Stimulated activated CD8-positive, alpha-beta memory T cell treated with anti-CD3 and anti-CD28 coated beads, Interleukin-7, amount 100 ng/mL, for 4 hours (primary cell): ENCODE results near the gene TRMT61B.

ENCODE experiments used
- DNase-seq, 2 donors: peaks; one replicate each; pipeline ENCODE4 v3.0.0-alpha.2; 2020; ENCODE audit warnings: low read depth in 2 of 2

The TRMT61B gene

DNA sequence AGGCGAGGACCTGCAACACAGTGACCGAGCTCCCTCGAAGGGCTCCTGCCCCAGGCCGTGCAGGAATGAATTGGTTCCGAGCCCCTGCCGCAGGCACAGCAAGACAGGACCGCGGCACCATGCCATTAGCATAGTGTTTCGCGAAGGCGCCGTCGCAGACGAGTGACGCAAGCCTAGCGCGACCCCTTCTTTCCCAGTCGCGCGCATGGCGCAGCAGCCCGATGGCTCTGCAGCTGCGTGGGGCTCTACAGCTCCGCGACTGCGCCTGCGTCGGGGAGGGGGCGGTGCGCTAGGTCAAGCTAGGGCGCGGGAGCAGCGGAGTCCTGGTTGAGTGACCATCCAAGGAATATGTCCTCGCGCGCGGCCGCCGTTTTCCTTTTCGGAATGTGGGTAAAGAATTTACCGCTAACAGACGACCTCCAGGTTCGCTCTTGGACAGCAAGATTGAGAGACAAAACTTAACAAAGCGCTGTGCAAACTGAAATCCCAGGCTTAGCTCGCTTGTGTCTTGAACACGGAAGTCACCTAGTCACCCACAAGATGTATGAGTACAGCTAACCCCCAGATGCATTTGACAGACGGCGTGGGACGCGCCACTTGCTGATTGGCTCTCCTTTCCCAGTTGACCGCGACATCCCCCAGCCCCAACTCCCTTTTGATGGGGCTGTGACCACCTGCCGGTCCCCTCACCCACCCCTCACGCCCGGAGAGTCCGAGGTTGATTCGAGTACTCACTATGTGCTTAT, at the start of gene TRMT61B:
Gene TRMT61B, minus strand, starts transcription at position 164 of the 746 bp plus-strand sequence. Its CDS starts 32 bp downstream, at position 132.
- DNase-seq: peak; percentile 94 to 97

DNA sequence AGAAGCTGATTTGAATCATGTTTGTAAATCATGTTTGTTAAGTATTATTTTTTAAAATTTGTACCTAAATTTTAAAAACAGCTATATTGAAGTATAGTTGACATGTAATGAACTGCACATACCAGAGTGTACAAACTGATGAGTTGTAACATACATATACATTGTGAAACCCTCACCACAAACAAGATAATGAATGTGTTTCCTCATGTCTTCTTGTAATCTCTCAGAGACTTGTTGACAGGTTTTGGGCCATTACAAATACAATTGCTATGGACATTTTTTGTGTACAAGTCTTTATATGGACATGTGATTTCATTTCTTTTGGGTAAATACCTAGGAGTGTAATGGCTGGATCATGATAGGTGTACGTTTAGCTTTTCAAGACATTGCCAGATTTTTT, 45.8 kb upstream of the TRMT61B start:
- no peak for DNase-seq

DNA sequence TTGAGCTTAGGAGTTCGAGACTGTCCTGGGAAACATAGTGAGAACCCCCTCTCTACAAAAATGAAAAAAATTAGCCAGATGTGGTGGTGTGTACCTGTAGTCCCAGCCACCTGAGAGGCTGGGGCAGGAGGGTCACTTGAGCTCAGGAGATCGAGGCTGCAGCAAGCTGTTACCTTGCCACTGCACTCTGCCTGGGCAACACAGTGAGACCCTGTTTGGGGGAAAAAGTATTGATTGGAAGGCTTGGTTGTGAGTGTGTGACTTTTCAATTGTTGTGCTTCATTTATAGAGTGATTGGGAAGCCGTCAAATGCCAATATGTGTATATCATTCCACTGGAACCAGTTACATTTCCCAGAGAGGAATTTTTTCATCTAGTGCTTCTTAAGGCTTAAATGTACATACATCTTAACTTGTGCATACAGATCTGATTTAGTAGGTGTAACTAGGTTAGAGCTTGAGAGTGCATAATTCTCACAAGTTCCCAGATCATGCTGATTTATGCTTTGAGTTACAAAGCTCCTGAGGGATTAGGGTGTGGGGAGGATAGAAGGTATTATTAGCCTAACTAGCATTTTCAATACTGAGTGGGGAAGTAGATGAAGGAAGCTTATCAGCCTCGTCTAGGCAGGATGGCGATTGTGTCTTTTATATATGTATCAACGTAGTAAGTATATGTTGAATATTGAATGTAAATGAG, 39.7 kb upstream of the TRMT61B start:
- no peak for DNase-seq

DNA sequence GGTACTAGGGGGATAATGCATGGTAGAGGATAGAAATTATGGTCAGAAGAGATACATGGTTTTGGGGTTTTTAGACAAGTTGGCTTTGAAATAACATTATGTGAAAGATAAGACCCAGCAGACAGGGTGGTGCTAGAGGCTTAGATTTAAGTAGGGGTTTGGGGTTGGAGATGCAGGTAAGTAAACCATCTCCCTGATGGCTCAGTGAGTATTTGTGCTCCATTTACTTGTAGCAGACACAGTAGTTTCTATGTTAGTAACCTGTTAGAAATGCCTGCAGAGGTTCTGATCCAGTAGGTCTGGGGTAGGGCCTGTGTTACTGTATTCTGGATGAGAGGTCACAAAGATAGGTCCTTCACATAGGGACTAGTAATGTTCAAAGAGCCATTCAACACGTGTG, 38.1 kb upstream of the TRMT61B start:
- no peak for DNase-seq

DNA sequence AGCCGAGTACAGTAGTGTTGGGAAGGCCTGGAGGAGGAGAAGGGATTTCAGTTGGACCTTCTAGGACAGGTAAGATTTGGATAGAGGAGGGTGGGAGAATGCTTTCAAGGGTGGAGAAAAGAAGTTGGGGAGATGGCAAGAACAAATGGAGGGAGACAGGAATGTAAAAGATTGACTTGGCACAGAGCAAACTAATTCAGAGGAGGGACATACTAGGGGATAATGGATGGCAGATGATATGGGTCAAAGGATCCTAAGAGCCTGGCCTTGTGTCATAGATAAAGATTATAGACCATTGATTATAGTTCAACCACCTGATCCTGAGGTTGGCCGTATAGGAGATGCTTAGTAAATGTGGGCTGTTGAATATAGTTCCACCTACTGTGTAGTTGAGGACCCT, 36.7 kb upstream of the TRMT61B start:
- no peak for DNase-seq

DNA sequence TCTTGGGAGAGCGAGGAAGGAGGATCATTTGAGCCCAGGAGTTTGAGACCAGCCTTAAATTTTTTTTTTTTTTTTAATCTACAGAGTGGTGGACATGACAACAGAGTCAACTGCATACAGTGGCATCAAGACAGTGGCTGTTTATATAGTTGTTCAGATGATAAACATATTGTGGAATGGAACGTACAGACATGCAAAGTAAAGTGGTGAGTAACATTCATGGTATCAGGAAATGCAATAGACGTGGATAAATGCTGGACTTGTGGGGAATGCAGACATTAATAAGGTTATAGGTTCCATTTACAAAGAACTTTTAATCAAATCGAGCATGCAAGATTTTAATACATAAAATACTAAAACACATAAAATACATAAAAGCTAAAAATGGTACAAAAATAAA, 36.3 kb upstream of the TRMT61B start:
- DNase-seq: no peak

DNA sequence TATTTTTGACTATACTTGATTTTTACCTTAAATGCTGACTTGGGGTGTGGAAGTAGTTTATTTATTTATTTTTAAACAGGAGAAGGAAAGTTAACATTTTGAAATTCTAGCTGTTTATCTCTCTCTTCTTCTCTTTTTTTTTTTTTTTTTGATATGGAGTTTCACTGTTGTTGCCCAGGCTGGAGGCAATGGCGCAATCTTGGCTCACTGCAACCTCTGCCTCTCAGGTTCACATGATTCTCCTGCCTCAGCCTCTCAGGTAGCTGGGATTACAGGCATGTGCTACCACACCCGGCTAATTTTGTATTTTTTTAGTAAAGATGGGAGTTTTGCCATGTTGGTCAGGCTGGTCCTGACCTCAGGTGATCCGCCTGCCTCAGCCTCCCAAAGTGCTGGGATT, 35.4 kb upstream of the TRMT61B start:
- DNase-seq: no peak

DNA sequence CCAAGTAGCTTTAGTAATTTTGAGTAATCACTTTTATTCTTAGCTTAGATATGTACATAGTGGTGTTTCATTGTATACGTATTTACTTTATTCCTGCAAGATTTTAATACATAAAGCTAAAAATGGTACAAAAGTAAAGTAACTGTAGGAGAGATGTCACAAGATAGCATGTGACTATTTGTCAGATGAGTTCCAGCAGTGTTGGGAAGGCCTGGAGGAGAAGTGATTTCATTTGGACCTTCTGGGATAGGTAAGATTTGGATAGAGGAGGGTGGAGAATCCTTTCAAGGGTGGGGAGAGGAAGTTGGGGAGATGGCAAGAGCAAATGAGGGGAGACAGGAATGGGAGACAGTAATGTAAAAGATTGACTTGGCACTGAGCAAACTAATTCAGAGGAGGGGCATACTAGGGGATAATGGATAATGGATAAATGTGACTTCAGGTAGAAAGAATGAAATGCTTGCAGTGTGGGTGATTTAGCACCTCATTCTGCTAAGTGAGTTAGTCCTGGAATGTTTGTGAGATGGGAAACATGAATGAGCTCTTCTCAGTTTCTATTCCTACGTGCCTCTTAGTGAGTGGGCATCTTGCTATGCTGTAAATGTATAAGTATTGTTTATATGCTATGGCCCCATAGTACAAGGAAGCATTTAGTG, 34.8 kb upstream of the TRMT61B start:
- no peak for DNase-seq

DNA sequence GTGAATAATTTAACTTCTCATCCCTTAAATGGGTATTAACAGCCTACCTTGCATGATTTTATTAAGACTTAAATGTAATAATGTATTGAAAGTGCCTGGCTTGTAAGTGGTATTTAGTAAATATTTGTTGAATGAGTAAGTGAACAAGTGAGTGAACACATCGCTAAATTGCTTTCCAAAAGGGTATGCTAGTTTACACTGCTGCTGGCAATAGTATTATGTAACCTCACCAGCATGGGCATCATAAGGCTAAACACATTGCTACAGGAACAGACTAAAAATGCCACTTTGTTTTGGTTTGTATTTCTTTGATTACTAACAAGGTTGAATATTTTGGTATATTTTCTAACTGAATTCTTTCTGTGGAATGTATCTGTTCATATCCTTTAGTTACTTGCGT, 34.2 kb upstream of the TRMT61B start:
- no peak for DNase-seq

DNA sequence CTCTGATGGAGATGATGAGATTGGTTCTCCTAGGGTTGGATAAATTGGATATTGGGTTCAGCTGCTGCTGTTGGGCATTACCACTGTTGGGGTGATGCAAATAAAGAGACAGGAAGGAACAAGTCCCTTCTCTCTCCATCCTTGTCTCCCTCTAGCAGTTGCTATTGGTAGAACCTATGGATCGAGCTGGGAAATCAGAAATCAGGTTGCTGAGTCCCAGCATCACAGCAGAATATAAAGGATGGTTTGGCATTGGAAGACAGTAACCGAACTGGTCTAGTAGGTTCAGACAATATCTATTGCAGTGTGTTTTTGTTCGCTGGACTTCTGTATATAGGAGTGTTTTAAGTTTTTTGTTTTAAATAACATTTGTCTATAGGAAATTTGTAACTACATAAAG, 32.5 kb upstream of the TRMT61B start:
- no peak for DNase-seq

DNA sequence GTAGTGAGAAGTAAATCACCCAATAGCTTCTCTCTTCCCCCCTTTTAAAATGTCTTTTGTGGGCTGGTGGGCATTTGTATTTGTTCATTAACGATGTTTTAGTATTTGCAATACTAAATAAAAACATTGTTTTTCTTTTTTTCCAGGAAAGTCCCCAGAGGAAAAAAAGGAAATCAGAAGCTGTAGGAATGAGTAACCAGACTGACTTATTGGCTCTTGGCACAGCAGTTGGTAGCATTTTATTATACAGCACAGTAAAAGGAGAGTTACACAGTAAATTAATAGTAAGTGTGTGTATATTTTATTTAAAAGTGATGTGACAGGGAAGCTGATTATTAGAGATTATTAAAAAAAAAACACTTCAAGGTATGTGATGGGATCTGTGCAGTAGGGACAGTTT, 31.7 kb upstream of the TRMT61B start:
- DNase-seq: no peak

DNA sequence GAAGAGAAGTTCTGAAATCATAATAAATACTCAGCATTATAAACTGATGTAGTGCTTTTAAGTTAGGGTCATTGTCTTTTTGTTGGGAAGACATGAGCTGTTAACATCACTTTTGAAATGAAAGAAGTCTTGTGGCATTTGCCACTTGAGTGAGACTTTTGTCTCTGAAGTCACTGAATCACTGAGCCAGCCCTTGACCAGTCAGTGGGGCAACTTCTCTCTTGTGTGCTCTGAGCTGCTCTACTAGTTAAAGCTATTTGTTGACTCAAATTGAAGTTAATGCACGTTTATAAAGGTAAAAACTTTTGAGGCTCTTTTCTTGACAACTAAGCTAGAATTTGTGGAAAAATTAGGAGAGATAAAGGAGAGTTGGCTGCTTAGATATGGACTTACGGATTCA, 31.1 kb upstream of the TRMT61B start:
- DNase-seq: no peak

DNA sequence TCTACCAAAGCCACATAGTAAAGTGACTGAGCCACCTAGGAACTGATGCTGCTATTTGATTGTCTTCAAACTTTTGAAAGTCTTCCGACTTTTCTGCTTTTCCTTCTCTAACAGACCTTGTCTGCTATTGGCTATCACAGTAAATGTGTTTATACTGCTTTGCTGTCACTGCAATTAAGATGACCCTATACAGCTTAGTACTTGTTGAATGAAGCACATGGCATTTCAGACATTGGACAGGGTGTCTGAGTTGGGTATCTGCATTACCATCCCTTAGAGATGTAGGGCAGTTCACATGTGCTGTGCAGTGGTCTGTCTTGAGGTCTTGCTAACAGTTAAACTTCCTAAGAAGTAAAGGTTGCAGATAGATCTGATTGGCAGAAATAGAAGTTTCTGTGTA, 27.9 kb upstream of the TRMT61B start:
- no peak for DNase-seq

DNA sequence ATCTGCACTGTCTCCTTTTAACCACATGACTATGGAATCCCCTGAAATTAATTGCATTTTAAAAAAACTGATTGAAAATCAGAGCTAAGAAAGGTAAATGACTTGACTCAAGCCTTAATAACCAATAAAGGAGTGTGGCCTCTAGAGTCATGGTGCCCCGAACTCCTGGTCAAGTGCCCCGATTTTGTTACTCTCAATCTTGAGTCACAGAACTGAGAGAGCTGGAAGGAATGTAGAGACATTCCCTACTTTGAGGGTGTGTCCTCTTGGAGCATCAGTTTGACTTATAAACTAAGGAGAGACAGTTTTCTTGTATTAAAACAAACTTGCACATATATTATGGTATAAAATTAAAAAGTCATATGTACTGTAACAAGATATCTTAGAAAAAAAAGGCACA, 26.8 kb upstream of the TRMT61B start:
- DNase-seq: no peak

DNA sequence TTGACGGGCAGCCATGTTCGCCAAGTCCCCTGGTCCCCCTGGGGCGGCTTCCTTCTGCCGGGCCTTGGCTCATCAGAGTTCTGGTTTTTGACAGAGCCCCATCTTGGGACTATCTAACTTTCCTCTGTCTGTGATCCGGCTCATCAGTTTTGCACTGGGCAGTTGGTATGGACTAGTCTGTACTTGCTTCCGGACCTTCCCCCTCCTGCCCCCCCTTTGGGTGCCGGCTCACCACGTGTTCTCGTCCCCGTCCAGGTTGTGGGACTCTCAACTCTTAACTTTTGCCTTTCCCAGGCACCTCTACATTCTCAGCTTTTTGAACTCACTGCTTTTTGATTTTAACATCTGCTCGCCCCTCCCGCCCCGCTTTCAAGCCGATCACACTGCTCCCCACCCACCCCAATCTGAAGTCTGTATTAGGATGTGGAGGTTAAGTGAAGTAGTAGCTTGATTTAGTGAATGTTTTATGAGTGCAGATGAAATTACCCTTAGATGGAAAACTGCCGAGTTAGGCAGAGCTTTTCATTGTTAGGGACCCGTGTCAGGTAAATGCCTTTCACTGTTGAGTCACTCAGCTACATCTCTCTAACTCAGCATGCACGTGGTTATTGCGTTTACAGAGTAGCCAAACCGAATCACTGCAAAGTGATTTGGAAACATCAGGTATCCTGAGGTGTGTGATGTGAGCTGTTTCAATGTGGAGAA, 25.2 kb upstream of the TRMT61B start:
- peak; percentile 29 to 40 for DNase-seq

DNA sequence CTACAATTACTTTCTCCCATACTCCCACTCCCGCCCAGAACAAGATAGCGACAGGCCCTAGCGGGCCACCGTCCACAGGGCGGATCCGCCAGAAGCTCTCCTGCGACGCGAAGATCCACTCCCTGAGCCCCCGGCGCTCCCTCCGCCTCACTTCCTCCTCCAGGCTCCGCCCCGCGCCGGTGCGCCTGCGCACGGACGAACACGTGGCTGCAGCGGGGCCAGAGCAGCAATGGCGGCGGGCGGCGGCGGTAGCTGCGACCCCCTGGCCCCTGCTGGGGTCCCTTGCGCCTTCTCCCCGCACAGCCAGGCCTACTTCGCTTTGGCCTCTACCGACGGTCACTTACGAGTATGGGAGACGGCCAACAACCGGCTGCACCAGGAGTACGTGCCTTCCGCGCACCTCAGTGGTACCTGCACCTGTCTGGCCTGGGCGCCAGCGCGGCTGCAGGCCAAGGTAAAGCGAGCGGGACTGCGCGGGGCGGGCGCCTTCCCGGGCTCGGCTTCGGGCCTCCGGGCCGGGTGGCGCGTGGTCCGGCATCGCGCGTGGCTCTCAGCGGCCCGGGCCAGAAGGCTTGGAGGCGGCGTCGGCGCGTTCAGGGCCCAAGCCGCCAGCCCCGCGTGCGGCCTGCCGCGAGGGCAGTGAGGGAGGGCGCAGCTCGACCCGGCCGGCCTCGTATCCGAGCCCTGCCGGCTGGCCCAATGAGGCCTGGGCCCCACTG, 24.5 kb upstream of the TRMT61B start, which contains the start of gene WDR43:
Gene WDR43, plus strand, starts transcription at position 198 of the 719 bp plus-strand sequence. Its CDS starts 32 bp downstream, at position 230.
- DNase-seq: peak; percentile 96 to 98

DNA sequence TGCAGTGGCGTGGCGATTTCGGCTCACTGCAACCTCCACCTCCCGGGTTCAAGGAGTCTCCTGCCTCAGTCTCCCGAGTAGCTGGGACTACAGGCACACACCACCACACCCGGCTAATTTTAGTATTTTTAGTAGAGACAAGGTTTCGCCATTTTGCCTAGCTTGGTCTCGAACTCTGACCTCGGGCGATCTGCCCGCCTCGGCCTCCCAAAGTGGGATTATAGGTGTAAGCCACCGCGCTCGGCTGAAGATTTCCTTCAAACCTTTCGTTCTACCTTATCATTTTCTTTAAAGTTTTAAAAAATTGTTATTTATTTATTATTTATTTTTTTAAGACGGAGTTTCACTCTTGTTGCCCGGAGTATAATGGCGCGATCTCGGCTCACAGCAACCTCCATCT, 23.4 kb upstream of the TRMT61B start:
- no peak for DNase-seq

DNA sequence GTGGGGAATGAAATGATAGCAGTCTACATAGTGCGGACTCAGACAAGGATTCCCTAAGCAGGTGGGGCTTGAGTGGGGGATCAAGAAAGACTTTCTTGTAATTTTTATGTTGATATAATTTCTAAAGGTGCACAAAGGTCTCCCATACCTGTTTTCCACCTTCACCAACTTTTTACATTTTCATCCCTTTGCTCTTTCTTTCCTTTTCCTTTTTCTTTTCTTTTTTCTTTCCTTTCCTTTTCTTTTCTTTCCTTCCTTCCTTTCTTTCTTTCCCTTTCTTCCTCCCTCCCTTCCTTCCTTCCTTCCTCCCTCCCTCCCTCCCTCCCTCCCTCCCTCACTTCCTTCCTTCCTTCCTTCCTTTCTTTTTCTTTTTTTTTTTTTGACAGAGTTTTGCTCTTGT, 10.1 kb upstream of the TRMT61B start:
- DNase-seq: no peak

DNA sequence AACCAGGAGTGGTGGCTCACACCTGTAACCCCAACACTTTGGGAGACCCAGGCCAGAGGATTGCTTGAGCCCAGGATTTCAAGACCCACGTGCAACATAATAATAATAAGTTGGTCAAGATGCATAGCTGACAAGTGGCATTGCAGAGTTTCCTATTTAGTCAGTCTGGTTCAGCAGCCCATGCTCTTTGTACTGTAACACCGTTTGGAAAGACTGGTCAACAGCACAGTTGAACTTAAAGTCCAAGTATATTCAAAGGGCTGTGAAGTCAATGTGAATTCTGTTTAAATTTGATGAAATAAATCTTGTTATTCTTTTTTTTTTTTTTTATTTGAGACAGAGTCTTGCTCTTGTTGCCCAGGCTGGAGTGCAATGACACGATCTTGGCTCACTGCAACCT, 1.5 kb upstream of the TRMT61B start:
- DNase-seq: no peak

DNA sequence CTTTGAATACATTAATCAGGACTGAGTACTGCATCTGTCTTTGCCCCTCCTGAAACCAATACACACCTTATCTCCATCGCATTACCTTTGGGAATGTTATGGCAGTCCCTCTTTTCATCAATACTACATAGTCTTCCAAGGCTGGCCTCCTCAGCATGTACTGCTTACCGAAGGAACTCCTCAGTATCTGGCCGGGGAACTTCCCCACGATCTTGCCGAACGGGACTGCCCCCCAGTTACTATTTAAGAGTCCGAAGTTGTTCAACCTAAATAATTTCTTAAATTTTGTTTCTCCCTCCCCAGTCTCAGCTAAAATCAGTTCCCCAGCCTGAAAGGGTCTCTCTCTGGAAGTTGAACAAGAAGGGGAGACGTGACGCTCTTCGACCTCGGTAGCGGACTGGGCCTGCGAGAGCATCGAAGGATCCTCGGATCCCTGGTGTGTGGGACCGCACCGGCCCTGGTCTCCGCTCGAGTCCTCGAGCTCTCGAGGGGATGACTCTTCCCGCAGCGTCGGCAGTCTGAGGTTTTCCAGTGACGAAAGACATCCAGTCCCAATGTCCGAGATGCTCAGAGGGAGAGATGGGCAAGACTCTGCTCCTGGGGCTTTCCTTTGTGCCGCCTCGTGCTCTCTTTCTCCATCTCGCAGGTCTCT, 489 bp downstream of the TRMT61B start:
- DNase-seq: peak; percentile 6 to 13

DNA sequence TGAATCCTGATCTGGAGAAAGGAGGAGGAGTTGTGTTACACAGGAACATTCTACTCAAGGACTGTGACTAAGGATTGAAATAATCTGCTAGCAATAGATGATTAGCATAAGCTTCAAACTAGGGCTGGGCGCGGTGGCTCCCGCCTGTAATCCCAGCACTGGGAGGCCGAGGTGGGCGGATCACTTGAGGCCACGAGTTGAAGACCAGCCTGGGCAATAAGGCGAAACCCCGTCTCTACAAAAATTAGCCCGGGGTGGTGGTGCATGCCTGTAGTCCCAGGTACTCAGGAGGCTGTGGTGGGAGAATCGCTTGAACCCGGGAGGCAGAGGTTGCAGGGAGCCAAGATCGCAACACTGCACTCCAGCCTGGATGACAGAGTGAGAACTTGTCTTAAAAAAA, 1.5 kb downstream of the TRMT61B start:
- no peak for DNase-seq
